GM10847 (cell line): ENCODE measurements around the gene MTCL1.

ENCODE experiments used
- POLR2A ChIP-seq: IDR thresholded peaks from 2 replicates; pipeline ENCODE4 v1.6.1; 2011; ENCODE audit not compliant: insufficient read length; ENCODE audit errors: extremely low read depth

The MTCL1 gene

GRCh38 chr18:8845506-8845905 is 140.2 kb downstream of the MTCL1 start:
- no peak for TF ChIP-seq POLR2A

- TF ChIP-seq POLR2A, result no peak
These were observed 141.9 kb downstream of the MTCL1 start for GRCh38 chr18:8847066-8847755.

- TF ChIP-seq POLR2A, result no peak
These were observed 142.5 kb downstream of the MTCL1 start for GRCh38 chr18:8847900-8848299.

GRCh38 chr18:8848541-8848940 is 143.2 kb downstream of the MTCL1 start:
- no peak for TF ChIP-seq POLR2A

GRCh38 chr18:8849696-8850095 is 144.3 kb downstream of the MTCL1 start:
- TF ChIP-seq POLR2A, result no peak

GRCh38 chr18:8851659-8852058 is 146.3 kb downstream of the MTCL1 start:
- TF ChIP-seq POLR2A, result no peak

GRCh38 chr18:8854550-8854949 is 149.2 kb downstream of the MTCL1 start:
- no peak for TF ChIP-seq POLR2A

- no peak for TF ChIP-seq POLR2A
These were observed 149.6 kb downstream of the MTCL1 start for GRCh38 chr18:8854962-8855361.

GRCh38 chr18:8856212-8856611 is 150.9 kb downstream of the MTCL1 start:
- TF ChIP-seq POLR2A, result no peak

- TF ChIP-seq POLR2A, result no peak
These were observed 151.5 kb downstream of the MTCL1 start for GRCh38 chr18:8856769-8857393.

GRCh38 chr18:8857806-8858205 is 152.4 kb downstream of the MTCL1 start:
- TF ChIP-seq POLR2A, result no peak

- TF ChIP-seq POLR2A, result no peak
These were observed 153.6 kb downstream of the MTCL1 start for GRCh38 chr18:8858888-8859511.

GRCh38 chr18:8860845-8861642 is 155.7 kb downstream of the MTCL1 start:
- no peak for TF ChIP-seq POLR2A

GRCh38 chr18:8863427-8863826 is 158.1 kb downstream of the MTCL1 start:
- TF ChIP-seq POLR2A, result no peak

- no peak for TF ChIP-seq POLR2A
These were observed 160.6 kb downstream of the MTCL1 start for GRCh38 chr18:8865934-8866333.

- no peak for TF ChIP-seq POLR2A
These were observed 161.3 kb downstream of the MTCL1 start for GRCh38 chr18:8866679-8867078.
